ENCODE data around the gene SPIRE1.
"Not testable (repeated sequence)": the region's sequence is repeated elsewhere in the genome, so short reads cannot be mapped to it uniquely, and the experiment has no call there.

SPIRE1 gene

DNA sequence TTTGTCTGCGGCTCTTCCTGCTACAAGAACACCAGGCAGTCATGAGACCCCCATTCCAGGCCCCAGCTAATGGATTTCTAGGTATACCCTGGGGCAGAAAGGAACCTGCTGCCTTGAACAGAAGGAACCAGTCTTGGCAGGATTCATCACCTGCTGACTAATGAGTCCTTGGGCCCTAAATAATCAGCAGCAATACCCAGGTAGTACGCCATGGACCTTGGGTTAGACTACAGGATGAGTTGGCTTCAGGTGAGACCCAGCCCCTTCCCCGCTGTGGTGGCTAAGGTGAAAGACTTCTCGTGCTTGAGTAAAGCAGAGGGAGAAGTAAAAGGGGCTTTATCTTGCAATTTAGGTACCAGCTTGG lies 105.0 kb downstream of the SPIRE1 start:
- no peak for DNase-seq (ENCODE audit: low read depth in 2 of 2)

DNA sequence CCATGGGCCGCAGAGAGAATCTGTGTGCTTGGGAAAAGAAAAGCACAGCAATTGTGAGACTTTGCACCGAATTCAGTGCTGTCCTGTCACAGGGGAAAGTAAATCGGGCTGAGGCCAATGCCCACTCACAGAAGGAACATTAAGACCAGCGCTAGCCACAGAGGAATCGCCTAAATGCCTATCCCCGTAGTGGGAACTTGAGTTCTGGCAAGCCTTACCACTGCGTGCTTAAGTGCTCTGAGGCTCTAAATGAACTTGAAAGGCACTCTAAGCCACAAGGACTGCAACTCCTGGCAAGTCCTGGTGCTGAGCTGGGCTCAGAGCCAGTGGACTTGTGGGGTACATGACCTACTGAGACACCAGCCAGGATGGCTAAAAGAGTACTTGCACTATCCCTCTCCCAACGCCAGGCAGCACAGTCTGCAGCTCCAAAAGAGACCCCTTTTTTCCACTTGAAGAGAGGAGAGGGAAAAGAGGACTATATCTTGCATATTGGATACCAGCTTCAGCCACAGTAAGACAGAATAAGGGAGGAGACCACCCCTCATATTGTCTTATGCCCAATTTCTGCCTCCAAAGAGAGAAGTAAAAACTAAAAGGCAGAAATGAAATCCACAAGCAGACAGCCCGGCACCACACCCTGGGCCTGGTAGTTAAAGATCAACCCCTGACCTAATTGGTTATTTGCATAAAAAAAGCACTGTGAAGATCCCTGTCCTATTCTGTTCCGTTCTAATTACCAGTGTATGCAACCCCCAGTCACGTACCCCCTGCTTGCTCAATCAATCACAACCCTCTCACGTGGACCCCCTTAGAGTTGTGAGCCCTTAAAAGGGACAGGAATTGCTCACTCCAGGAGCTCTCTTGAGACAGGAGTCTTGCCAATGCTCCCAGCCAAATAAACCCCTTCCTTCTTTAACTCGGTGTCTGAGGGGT lies 105.7 kb downstream of the SPIRE1 start:
- not testable (repeated sequence) for DNase-seq (ENCODE audit: low read depth in 2 of 2)

DNA sequence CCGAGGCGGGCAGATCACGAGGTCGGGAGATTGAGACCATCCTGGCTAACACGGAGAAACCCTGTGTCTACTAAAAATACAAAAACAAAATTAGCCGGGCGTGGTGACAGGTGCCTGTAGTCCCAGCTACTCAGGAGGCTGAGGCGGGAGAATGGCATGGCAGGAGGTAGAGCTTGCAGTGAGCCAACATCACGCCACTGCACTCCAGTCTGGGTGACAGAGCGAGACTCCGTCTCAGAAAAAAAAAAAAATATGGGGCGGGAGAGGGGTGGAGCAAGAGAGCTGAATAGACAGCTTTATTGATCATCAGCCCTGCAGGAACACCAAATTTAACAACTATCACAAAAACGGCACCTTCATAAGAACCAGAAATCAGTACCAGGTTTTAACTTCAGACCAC lies 106.4 kb downstream of the SPIRE1 start:
- not testable (repeated sequence) for DNase-seq (ENCODE audit: low read depth in 2 of 2)

DNA sequence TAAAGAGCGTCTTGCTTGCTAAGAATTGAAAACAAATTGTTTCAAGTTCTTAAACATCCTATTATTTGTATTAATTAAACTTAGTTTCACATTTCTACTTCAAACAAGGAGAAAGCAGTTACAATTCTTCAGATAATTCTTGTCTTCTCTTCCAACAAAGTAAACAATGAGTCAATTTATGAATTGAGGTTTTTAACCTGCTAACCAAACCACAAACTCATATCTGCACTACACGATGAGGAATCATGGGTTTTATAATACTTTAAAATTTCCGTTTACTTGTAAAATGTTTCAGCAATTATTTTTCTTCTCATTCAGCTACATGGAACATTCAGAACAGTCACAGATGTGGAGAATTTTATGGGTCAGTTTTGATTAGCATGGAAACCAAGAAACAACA lies 114.2 kb downstream of the SPIRE1 start:
- DNase-seq (ENCODE audit: low read depth in 2 of 2) = no peak

DNA sequence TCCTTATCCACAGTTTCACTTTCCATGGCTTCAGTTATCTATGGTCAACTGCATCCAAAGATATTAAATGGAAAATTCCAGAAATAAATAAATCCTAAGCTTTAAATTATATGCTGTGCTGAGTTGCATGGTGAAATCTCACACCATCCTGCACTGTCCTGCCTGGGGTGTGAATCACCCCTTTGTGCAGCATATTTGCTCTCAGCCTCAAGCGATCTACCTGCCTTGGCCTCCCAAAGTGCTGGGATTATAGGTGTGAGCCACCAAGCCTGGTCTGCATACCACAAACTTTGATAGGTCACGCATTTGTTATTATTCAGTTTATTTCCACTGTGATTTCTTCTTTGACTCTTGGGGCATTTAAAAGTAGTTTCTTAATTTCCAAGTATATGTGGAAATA lies 117.2 kb downstream of the SPIRE1 start:
- no peak for DNase-seq (ENCODE audit: low read depth in 2 of 2)

DNA sequence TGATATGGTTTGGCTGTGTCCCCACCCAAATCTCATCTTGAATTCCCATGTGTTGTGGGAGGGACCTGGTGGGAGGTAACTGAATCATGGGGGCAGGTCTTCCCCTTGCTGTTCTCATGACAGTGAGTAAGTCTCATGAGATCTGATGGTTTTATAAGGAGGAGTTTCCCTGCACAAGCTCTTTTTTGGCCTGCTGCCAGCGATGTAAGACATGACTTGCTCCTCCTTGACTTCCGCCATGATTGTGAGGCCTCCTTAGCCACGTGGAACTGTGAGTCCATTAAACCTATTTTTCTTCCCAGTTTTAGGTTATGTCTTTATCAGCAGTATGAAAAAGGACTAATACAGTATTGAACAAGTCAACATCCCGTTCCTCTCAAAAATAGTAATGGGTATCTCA lies 118.7 kb downstream of the SPIRE1 start:
- not testable (repeated sequence) for DNase-seq (ENCODE audit: low read depth in 2 of 2)

DNA sequence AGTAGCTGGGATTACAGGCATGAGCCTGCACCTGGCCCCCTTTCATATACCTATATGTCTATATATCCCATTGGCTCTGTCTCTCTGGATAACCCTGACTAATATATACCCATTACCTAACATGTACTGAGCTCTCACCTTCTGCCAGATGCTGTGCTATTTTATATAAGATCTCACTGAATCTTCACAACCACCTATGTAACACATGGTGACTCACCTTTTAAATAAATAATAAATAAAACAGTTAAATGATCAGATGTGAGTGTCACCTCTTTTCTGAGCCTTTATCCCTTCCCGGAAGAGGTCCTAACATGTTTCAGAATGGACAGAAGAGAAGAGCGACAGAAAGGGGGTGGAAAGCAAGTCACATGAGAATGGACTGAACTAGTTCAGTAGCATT lies 123.1 kb downstream of the SPIRE1 start:
- DNase-seq (ENCODE audit: low read depth in 2 of 2) = no peak

DNA sequence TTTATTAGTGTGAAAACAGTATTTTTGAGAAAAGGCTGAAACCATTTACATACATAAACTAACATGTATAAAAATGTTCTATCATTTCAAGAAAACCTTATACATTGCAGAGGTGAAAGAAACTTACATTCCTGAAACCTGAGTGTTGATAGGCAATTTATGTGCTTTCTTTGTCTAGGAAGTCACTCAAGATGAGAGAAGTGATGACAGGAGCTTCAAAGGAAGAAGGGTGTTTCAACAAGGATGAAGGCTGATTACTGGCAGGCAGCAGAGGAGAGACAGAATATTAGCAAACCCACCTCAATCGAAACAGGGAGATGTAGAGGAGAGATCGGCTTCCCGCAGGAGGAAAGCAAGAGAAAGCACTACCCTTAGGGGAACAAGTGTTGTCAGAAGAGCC lies 125.2 kb downstream of the SPIRE1 start:
- DNase-seq (ENCODE audit: low read depth in 2 of 2) = no peak

DNA sequence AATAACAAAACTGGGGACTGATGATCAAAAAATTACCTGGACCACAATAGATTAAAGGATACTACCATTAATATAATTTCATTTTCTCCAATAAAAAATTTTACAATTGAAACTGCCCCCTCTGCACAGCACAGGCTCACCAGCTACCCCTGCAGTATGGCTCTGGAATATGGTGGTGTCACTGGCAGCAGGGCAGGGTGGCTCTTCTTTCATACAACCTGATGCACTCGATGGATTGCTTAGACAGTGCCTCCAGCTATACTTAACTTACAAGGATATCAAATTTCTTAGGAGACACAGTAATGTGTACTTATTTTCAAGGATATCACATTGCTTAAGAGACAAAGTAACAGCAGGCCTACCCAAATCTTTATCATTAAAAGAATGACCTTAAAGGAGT lies 126.2 kb downstream of the SPIRE1 start:
- no peak for DNase-seq (ENCODE audit: low read depth in 2 of 2)

DNA sequence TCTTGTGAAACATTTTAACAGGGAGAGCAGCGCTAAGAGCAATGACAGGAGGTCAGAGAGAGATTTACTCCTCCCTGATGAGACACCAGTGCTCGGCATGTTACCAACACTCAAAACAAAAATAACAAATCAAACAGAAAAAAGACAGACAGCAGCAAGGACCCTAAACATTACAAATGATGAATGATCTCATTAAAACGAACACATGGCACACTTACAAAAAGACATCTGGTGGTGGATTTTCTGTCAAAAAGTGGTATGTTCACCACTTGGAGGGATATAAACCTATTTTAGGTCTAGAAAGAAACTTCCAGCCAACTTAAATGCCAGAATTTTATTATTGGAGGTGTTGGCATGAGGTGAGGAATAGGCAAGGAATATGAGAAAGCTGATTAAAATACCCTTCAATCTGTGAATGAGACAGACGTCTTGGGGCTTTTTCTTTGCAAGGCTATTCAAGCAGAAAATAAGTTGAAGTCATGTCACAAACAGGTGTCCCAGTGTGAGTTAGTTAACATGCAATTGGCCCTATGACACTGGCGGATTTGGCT lies 137.4 kb downstream of the SPIRE1 start:
- no peak for DNase-seq (ENCODE audit: low read depth in 2 of 2)

DNA sequence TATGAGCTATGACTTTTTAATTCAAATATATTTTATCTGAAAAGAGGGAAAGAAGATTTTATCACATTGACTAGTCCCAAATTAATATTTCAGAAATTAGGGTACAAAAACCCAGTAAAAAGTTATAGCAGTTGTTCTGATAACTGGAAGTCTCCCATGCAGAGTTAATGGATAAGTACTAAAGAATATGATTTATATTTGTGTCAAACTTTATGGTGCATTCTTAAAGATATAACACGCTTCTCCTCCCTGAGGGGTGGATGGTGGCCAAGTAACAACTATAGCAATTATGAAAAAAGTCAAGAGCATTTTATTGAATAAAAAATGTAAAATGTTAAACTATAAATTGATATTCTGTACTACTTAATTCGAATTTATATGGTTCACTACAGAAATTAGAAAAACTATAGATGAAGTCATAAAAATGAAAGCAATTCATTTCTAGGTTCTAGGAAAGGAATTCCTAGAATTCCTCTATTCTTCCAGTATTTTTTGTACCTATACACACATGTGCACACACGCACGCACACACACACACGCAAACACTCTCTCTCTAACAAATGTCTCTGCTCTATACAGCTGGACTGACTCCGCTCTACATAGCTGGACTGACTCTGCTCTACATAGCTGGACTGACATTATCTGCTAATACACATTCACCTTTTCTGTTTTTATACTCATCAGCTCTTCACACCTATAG lies 138.9 kb downstream of the SPIRE1 start:
- DNase-seq (ENCODE audit: low read depth in 2 of 2) = no peak

DNA sequence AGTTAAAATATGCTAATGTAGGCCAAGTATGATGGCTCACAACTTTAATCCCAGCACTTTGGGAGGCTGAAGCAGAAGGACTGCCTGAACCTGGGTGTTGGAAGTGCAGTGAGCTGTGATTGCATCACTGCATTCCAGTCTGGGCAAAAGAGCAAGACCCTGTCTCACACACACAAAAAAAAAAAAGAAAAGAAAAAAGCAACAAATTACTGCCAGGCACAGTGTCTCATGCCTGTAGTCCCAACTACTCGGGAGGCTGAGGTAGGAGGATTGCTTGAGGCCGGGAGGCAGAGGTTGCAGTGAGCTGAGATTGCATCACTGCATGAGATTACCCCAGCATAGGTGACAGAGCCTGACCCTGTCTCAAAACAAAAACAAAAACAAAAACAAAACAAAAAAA lies 139.6 kb downstream of the SPIRE1 start:
- DNase-seq (ENCODE audit: low read depth in 2 of 2) = no peak

DNA sequence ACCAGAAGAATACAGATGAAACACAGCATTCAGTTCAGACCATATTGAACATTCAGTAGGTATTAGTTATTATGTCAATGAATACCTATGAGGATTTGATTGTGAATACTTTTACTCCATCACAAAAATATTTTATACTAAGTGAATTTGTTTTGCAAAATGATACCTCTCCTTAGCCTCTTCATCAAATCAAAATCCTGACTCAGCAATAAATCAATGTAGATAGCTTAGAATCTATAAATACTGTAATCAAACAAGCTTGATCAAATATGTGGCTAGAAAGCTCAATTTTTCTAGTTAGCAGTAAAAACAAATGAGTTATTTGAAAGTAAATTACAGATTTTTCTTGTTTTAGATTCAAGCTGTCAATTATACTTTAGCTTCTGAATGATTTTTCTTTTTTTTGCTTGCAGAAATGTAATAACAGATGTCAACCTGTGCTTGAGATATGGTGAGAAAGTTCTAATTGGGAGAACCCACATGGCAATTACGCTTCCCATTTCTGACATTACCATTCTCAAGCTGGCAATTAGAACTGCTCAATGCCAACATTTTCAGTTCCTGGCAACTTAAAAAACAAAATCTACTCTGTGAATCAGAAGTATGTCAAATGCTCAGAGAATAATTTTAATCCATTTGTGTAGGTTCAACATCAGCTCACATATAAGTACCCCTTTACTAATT lies 140.6 kb downstream of the SPIRE1 start:
- no peak for DNase-seq (ENCODE audit: low read depth in 2 of 2)

DNA sequence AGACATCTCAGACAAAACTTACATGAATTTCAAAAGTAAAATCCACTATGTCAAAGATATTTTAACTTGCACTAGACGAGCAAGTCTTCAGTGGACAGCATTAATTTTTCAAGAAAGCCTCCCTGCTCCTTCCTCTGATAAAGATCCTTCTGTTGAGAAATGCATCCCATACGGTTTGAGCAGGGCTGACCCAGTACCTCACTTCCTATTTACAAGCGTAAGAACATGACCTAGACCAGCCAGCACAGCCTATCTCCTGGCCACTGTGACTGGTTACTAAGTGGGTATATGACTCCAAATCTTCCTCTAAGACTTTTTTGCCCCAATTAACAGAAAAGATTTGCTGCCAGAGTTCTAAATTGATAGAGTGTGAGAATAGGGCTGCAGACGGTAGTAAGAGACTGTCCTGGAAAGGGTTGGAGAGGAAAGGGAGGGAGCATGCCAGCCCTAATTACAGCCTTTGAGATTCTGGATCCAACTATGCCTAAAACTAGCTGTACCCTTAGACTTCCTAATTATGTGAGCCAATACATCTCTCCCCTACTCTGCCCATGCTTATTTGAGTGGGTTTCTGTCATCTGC lies 141.8 kb downstream of the SPIRE1 start:
- no peak for DNase-seq (ENCODE audit: low read depth in 2 of 2)

DNA sequence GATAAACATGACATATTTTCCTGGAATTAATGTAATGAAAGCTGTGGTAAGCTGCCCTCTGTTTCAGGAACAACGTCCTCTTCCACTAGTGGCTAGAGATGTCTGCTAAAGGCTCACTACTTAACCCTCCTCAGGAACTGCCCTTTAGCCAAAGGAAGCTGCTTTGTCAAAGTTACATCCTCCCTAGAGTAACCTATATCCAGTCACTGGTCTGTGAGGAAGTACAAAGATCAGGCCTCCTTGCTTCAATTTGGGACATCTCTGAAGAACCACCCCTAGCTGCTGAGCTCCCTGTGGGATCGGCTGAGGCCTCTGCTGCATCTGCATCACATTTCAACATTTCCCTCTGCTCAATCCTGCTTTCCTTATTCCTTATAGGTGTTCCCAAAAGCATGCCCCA lies 142.4 kb downstream of the SPIRE1 start:
- no peak for DNase-seq (ENCODE audit: low read depth in 2 of 2)

DNA sequence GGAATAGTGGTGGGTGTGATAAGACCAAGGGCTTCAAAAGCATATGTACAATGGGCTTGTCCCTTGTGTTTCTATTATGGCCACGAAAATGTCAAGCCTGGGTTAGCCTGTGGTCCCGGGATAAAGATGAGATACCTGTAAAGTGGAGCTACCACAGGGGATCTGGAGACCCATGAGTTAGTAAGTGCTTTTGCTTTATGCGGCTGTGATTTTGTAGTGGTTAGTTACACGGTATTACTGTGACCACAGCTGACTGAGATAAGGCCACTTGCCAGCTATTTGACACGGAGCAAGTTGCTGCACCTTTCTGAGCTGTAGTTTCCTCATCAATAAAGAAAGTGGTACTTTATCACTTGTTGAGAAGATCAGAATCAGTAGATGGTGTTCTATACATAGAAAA lies 150.9 kb downstream of the SPIRE1 start:
- DNase-seq (ENCODE audit: low read depth in 2 of 2) = no peak

DNA sequence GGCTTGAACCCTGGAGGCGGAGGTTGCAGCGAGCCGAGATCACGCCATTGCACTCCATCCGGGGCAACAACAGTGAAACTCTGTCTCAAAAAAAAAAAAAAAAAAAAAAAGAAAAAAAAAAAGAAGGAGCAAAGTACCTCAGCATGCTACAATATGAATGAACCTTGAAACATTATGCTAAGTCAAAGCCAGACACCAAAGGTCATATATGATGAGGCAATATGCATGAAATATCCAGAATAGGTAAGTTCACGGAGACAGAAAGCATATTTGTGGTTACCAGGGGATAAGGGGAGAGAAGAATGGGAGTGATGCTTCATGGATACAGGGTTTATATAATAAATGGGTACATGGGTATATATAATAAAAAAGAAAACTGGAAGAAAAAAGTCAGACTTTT lies 156.9 kb downstream of the SPIRE1 start:
- no peak for DNase-seq (ENCODE audit: low read depth in 2 of 2)

DNA sequence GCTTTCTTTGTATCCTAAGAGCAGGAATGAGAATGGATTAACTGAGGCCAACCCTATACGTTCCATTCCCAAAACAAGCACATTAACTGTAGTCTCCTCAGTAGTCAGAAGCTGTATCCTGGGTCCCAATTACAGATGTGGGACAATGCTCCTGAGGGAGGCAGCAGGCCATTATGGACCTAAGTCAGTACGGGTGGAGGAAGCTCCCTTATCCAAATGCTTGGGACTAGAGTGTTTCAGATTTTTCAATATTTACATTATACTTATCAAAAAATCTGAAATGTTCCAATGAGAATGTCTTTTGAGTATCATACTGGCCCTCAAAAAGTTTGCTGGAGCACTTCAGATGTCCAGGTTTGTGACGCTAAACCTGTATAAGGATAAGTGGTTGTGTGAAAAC lies 160.1 kb downstream of the SPIRE1 start:
- no peak for DNase-seq (ENCODE audit: low read depth in 2 of 2)

DNA sequence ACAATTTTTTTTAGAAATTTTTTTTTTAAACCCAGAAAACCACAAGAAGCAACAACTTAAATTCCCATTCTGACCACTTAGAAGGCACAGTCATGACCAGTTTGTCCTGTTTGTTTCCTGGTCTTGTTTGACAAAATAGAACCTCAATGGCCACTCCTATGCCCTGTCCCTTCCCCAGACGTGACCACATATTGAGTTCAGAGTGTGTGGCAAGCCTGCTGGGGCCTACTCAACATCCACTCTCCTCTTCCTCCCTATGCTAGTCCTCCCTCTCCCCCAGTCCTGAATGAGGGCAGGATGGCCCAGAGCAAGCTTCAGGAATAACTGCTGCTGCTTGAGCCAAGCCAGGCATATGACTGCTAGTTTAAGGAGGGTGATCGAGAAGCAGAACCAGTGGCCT lies 160.6 kb downstream of the SPIRE1 start:
- DNase-seq (ENCODE audit: low read depth in 2 of 2) = no peak

DNA sequence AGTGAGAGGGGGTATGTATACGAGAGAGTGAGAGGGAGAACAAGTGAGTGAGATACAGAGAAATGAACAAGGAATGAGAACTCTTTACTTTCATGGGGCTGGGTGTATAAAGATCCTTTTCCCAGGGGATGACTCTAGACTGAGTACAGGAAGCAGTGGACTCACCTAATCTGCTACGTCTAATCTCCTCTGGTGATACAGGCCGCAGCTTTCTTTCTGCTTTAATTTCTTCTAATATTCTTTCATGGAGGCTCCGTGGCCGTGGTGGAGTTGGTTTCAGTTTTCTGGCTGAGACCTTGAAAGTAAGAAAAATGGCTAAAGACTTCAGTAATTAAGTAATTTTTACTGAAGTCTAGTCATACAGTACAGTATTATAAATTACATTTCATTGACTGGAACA lies 165.0 kb downstream of the SPIRE1 start:
- DNase-seq (ENCODE audit: low read depth in 2 of 2) = no peak

DNA sequence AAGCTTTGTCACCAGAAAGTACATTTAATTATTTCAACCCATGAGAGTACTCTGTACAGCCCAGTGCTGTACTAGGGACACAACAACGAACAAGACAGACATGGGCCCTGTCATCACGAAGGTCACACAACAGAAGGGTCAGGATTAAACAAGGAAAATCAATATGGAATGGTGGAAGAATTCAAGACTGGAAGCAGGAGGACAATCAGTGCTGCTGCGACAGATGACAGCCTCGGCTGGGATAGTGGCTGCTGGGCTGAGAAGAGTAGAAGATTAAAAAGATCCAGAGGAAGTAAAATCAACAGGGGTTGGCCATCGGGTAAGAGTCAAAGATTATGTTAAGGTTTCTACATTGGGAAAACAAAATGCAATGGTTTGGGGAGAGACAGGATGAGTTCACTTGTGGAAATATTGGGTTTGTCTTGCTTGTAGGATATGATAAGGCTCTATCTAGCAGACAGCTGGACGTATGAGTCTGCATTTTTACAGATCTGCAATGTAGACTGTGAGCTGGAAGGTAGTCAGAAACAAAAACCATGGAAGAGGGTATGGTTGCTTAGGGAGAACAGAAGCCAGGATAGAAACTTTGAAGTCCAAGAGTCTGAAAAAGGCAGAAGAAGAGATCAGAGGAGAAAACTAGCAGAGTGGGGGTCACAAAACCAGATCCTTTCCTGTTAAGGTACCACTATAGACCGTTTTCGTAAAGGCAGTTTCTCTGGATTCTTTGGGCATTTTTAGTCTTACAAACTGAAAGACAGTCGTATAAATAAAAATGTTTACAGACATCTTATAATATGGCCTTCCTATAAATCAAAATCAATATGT lies 166.1 kb downstream of the SPIRE1 start:
- no peak for DNase-seq (ENCODE audit: low read depth in 2 of 2)

Data from stimulated activated CD4-positive, alpha-beta T cell treated with anti-CD3 and anti-CD28 coated beads, Interleukin-15, amount 100 ng/mL, for 48 hours (primary cell).